Endothelial cell of umbilical vein (primary cell): Measurements from ENCODE around the gene HOXA4. TPM values are rescaled to one million over a fixed set of nuclear protein-coding genes. Genes with fewer than 3 reads are reported as not detected.

ENCODE experiments used
- BruUV-seq: library from RNA; stranded (reverse); fragments of 400-500 nt; replicated peaks from 2 replicates; lab custom pipeline; 2021; lab: Mats Ljungman, UMichigan
- CTCF ChIA-PET: fragments of 300-600, 350-600 bp; sonication (Branson Sonifier 250); formaldehyde crosslinking; loops from one replicate; lab custom pipeline; 2021; ENCODE audit warnings: antibody characterized with exemption, inconsistent platforms; lab: Charles Lee
- POLR2A ChIA-PET: fragments of 300-600, 350-600 bp; sonication (Branson Sonifier 250); formaldehyde crosslinking; loops from one replicate; lab custom pipeline; 2021; ENCODE audit warnings: antibody characterized with exemption, inconsistent platforms; lab: Charles Lee
- DNase-seq: peaks from one replicate; pipeline ENCODE4 v3.0.0-alpha.2; 2011; ENCODE audit warnings: low read depth, low spot score
- FAIRE-seq: peaks from 2 replicates; lab custom pipeline; 2011; peaks lifted over from hg19 to GRCh38; lab: Jason Lieb, UNC
- H2AFZ ChIP-seq: 2 replicates; pipeline ENCODE4 v1.6.0; 2012; ENCODE audit warnings: low read depth, low read length, control low read depth, inconsistent platforms
- H3K27ac ChIP-seq: 2 replicates; pipeline ENCODE4 v1.5.1; 2011; ENCODE audit warnings: low read depth, mild to moderate bottlenecking, control low read depth, low read length, moderate library complexity; ENCODE audit not compliant: insufficient read depth
- H3K27me3 ChIP-seq, 2 experiments: 2 replicates each; pipeline versions ENCODE4 v1.6.0 to v1.6.1; 2011; ENCODE audit warnings: low read length in 2 of 2, mixed read lengths in 1 of 2; ENCODE audit not compliant: control insufficient read depth in 2 of 2, insufficient read depth in 2 of 2
- H3K36me3 ChIP-seq, 2 experiments: 2 replicates in 1 of 2; 3 replicates in 1 of 2; pipeline ENCODE4 v1.5.1; 2011; ENCODE audit warnings: low read length in 2 of 2, mild to moderate bottlenecking in 1 of 2, moderate library complexity in 1 of 2; ENCODE audit not compliant: control insufficient read depth in 2 of 2, insufficient read depth in 2 of 2; ENCODE audit errors: extremely low read depth in 1 of 2
- H3K4me1 ChIP-seq: 3 replicates; pipeline ENCODE4 v1.5.1; 2011; ENCODE audit warnings: mild to moderate bottlenecking, low read length; ENCODE audit not compliant: control insufficient read depth, insufficient read depth; ENCODE audit errors: extremely low read depth
- H3K4me2 ChIP-seq: 2 replicates; pipeline ENCODE4 v1.6.1; 2011; ENCODE audit warnings: low read length, control low read depth, mixed read lengths; ENCODE audit not compliant: insufficient read depth
- H3K4me3 ChIP-seq, 3 experiments: fragments of 200-600 bp in 1 of 3; sonication (generic), shearing (Covaris generic) in 1 of 3; replicated peaks in 1 of 3; 2 replicates each; pipeline ENCODE4 v1.5.1; 2011 to 2016; ENCODE audit warnings: control low read depth in 3 of 3, low read length in 3 of 3, mild to moderate bottlenecking in 2 of 3, inconsistent platforms in 1 of 3, low read depth in 1 of 3, moderate library complexity in 1 of 3; ENCODE audit not compliant: insufficient read depth in 1 of 3
- H3K79me2 ChIP-seq: 2 replicates; pipeline ENCODE4 v1.6.0; 2012; ENCODE audit warnings: low read length, inconsistent platforms; ENCODE audit not compliant: control insufficient read depth, insufficient read depth
- H3K9ac ChIP-seq: replicated peaks from 2 replicates; pipeline ENCODE3; 2011; ENCODE audit warnings: low read length, control low read depth; ENCODE audit not compliant: insufficient read depth; ENCODE audit errors: extremely low read depth
- H3K9me1 ChIP-seq: replicated peaks from 3 replicates; pipeline ENCODE4 v1.6.0; 2011; ENCODE audit warnings: mild to moderate bottlenecking, low read length; ENCODE audit not compliant: control insufficient read depth, insufficient read depth; ENCODE audit errors: extremely low read depth
- H3K9me3 ChIP-seq: replicated peaks from 2 replicates; pipeline ENCODE4 v1.5.1; 2012; ENCODE audit warnings: low read length, inconsistent platforms; ENCODE audit not compliant: control insufficient read depth, insufficient read depth
- H4K20me1 ChIP-seq: replicated peaks from 2 replicates; pipeline ENCODE3; 2011; ENCODE audit warnings: mild to moderate bottlenecking, low read length; ENCODE audit not compliant: control insufficient read depth, insufficient read depth; ENCODE audit errors: extremely low read depth
- CTCF ChIP-seq, 2 donors: IDR thresholded peaks; 1 replicate in 1 of 2; 2 replicates in 1 of 2; pipeline ENCODE4 v1.5.1; 2011; ENCODE audit warnings: low read length in 2 of 2, mild to moderate bottlenecking in 2 of 2, moderate library complexity in 2 of 2, control low read depth in 1 of 2, inconsistent platforms in 1 of 2, low read depth in 1 of 2; ENCODE audit not compliant: insufficient read depth in 1 of 2; ENCODE audit errors: extremely low read depth in 1 of 2
- EZH2 ChIP-seq: IDR thresholded peaks from 2 replicates; pipeline ENCODE4 v1.6.1; 2012; ENCODE audit warnings: borderline replicate concordance, low read depth, mild to moderate bottlenecking, moderate library complexity, low read length, inconsistent platforms; ENCODE audit not compliant: severe bottlenecking
- FOS ChIP-seq: IDR thresholded peaks from 2 replicates; pipeline ENCODE4 v1.6.1; 2011; ENCODE audit warnings: mild to moderate bottlenecking, low read length, moderate library complexity, borderline replicate concordance; ENCODE audit not compliant: insufficient read depth
- GATA2 ChIP-seq: IDR thresholded peaks from 2 replicates; pipeline ENCODE4 v1.7.0; 2011; ENCODE audit warnings: low read depth, mild to moderate bottlenecking, moderate library complexity, mixed read lengths, low read length; ENCODE audit not compliant: insufficient read length, insufficient read depth
- JUN ChIP-seq: IDR thresholded peaks from 2 replicates; pipeline ENCODE4 v1.6.1; 2011; ENCODE audit warnings: borderline replicate concordance, low read depth; ENCODE audit not compliant: insufficient read length, insufficient read depth
- MAX ChIP-seq: IDR thresholded peaks from 2 replicates; pipeline ENCODE4 v1.6.1; 2011; ENCODE audit not compliant: insufficient read depth, insufficient read length
- MYC ChIP-seq: IDR thresholded peaks from one replicate; pipeline ENCODE4 v1.6.1; 2011; ENCODE audit warnings: mild to moderate bottlenecking, low read depth, low read length
- POLR2A ChIP-seq: IDR thresholded peaks from 2 replicates; pipeline ENCODE4 v1.6.1; 2012; ENCODE audit warnings: low read depth, mild to moderate bottlenecking, control low read depth, low read length
- POLR2AphosphoS5 ChIP-seq: IDR thresholded peaks from 2 replicates; pipeline ENCODE4 v1.6.1; 2012; ENCODE audit warnings: low read depth, mild to moderate bottlenecking, control low read depth, low read length, moderate library complexity; ENCODE audit not compliant: insufficient read depth
- dilution Hi-C: fragments of 300-500 bp; cut with MboI; formaldehyde crosslinking; loops from one replicate; pipeline ENCODE4 v1.15.0; 2019; ENCODE audit warnings: low sequenced_read_pairs; ENCODE audit not compliant: extremely low pct_ligation_motif_present
- intact Hi-C: fragments of 100-400 bp; cut with micrococcal nuclease; formaldehyde crosslinking; loops from one replicate; pipeline ENCODE4 v1.10.0; 2022
- polyA plus RNA-seq, 4 experiments: library from polyadenylated mRNA; depleted of rRNA in 3 of 4; stranded (reverse) in 3 of 4; unstranded in 1 of 4; fragments of >200 nt; gene quantifications; 2 replicates each; pipeline versions ENCODE4 v1.2.1 to v1.2.3, GENCODE V29; 2011 to 2012; ENCODE audit warnings: missing spikeins in 1 of 4
- total RNA-seq: library from RNA; stranded (reverse); gene quantifications from 2 replicates; pipeline ENCODE4 v1.2.3, GENCODE V29; 2021

HOXA4 gene
- total and polyA plus RNA-seq, 2 donors (not counting 3 experiments of a cell fraction or from before 2014, with no cell fraction given) = 4.9 to 8.1 TPM

- H3K79me2 ChIP-seq = peaks cover 88% of the 10 kb centered on the region
- CTCF ChIA-PET = interaction anchor here (0.6 to 9.1 kb wide), 12 partner anchors 8 to 745 kb away, joined by 3 to 70 read pairs (median 6); partner anchors contain the start of genes HOXA1 and HOXA5
Measured at GRCh38 chr7:27113991-27114769, 16.4 kb downstream of the HOXA4 start.

More at GRCh38 chr7:27113991-27114769, 16.4 kb downstream of the HOXA4 start:
- dilution Hi-C loops = no loop called here
- Histone ChIP-seq H3K27ac (peak overlapping the region; percentile 98), H4K20me1 (no peaks in the 10 kb centered on the region), H3K9ac (peak overlapping the region; percentile 97), H3K36me3 (peaks cover 0 to 5% of the 10 kb centered on the region in 2 experiments), H3K4me2 (peak overlapping the region; percentile 99), H3K9me1 (no peaks in the 10 kb centered on the region), H2AFZ (no peak overlapping the region), H3K27me3 (no peaks in the 10 kb centered on the region), H3K4me3 (peak overlapping the region; percentile 55 to 95 (median 88)), H3K4me1 (peaks cover 72% of the 10 kb centered on the region), H3K9me3 (no peaks in the 10 kb centered on the region)
- POLR2A ChIA-PET = interaction anchor here (0.6 to 1.3 kb wide), 3 partner anchors 9 to 315 kb away, joined by 4 to 6 read pairs (median 5); no protein-coding TSS in a partner anchor
- intact Hi-C loops = loop anchor here (10.0 kb wide), 1 partner anchor 959 kb away; the partner anchor contains the start of gene NFE2L3
- TF ChIP-seq MAX (no peak), FOS (no peak), POLR2AphosphoS5 (no peak), GATA2 (no peak), MYC (no peak), EZH2 (no peak), JUN (no peak), POLR2A (no peak), CTCF (IDR thresholded peaks at IDR 0.05; ENCODE audit: extremely low read depth in 1 of 2, insufficient read depth in 1 of 2, low read depth in 1 of 2, low read length in 2 of 2) (no peak)
- FAIRE-seq (peak; percentile 46), DNase-seq (peak; percentile 75)
- TSS peak; percentile 44 for BruUV-seq
